ENCODE measurements around the gene KRT37. TPM values are rescaled to one million over a fixed set of nuclear protein-coding genes. Genes with fewer than 3 reads are reported as not detected.
"Not testable (repeated sequence)": the region's sequence is repeated elsewhere in the genome, so short reads cannot be mapped to it uniquely, and the experiment has no call there.

Gene KRT37
- total RNA-seq, 2 experiments from 2014 or later: not detected

GRCh38 chr17:41433586-41433985, 9.2 kb upstream of the KRT37 start:
- H3K27me3 Mint-ChIP-seq: peaks cover 2% of the 10 kb centered on the region
- no peak overlapping the region for H3K4me3 Mint-ChIP-seq
- no peaks in the 10 kb centered on the region for H3K4me1 Mint-ChIP-seq (ENCODE audit: low read depth)
- no peaks in the 10 kb centered on the region for H3K9me3 Mint-ChIP-seq
- intact Hi-C loops (cut with micrococcal nuclease): no loop called here
- CTCF ChIA-PET: interaction anchor here (1.0 to 1.1 kb wide), 2 partner anchors 14 to 116 kb away, joined by 3 to 4 read pairs; no protein-coding TSS in a partner anchor
- POLR2A ChIA-PET: interaction anchor here (0.6 kb wide), 1 partner anchor 164 kb away, joined by 4 read pairs; no protein-coding TSS in a partner anchor
- H3K36me3 Mint-ChIP-seq: no peaks in the 10 kb centered on the region
- DNase-seq: no peak
- H3K27ac Mint-ChIP-seq: no peak overlapping the region

GRCh38 chr17:41430376-41430775, 6.0 kb upstream of the KRT37 start:
- H3K27me3 Mint-ChIP-seq; H3K36me3 Mint-ChIP-seq; H3K4me3 Mint-ChIP-seq; H3K27ac Mint-ChIP-seq; H3K9me3 Mint-ChIP-seq; H3K4me1 Mint-ChIP-seq (ENCODE audit: low read depth); DNase-seq; CTCF ChIA-PET; intact Hi-C loops (cut with micrococcal nuclease): not testable (repeated sequence)
- POLR2A ChIA-PET: interaction anchor here (0.5 kb wide), 1 partner anchor 34 kb away, joined by 3 read pairs; no protein-coding TSS in a partner anchor

GRCh38 chr17:41429667-41430066, 5.3 kb upstream of the KRT37 start:
- Mint-ChIP-seq H3K4me1 (ENCODE audit: low read depth) (no peaks in the 10 kb centered on the region), H3K27ac (no peak overlapping the region), H3K36me3 (no peaks in the 10 kb centered on the region), H3K4me3 (no peak overlapping the region), H3K27me3 (peaks cover 2% of the 10 kb centered on the region), H3K9me3 (no peaks in the 10 kb centered on the region)
- no peak for DNase-seq
- POLR2A ChIA-PET: no interaction called here
- CTCF ChIA-PET: no interaction called here
- intact Hi-C loops (cut with micrococcal nuclease): no loop called here

DNA sequence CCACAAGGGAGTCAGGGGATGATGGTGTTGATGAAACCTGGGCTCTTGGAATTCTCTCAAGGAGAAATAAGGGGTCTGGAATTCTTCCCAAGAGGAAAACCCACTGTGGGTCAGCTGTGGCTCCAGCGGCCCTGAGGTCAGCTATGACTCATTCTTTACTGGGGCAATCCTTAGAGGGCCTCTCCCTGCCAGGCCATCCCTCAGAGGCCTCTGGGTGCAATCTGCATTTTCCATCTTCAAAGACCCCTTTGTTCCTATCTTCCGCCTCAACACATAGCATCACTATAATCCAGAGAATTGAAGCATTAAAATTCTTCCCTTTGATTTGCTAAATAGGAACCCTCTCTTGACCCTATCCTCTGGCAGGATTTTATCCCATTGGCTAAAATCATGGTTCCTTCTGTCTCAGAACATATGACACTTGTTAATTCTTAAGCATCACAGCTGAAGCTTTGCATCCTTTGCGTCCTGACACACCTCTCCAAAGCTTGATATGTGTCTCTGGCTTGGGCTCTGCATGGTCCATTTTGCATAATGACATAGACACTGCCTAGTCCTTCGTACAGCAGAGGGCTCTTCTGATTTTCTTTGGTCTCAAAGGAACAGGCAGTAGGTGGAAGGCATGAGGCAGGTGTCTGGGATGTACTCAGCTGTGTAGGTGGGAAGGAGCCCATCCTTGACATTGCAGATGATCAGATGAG, 4.4 kb upstream of the KRT37 start:
- CTCF ChIA-PET: no interaction called here
- H3K27ac Mint-ChIP-seq: no peak overlapping the region
- intact Hi-C loops (cut with micrococcal nuclease): no loop called here
- no peak for DNase-seq
- peaks cover 2% of the 10 kb centered on the region for H3K27me3 Mint-ChIP-seq
- no peaks in the 10 kb centered on the region for H3K4me1 Mint-ChIP-seq (ENCODE audit: low read depth)
- POLR2A ChIA-PET: no interaction called here
- no peak overlapping the region for H3K4me3 Mint-ChIP-seq
- H3K36me3 Mint-ChIP-seq: no peaks in the 10 kb centered on the region
- no peaks in the 10 kb centered on the region for H3K9me3 Mint-ChIP-seq

GRCh38 chr17:41422586-41422985, 1.8 kb downstream of the KRT37 start:
- H3K4me3 Mint-ChIP-seq; H3K27me3 Mint-ChIP-seq; H3K36me3 Mint-ChIP-seq; POLR2A ChIA-PET; DNase-seq; H3K27ac Mint-ChIP-seq; CTCF ChIA-PET; H3K9me3 Mint-ChIP-seq; intact Hi-C loops (cut with micrococcal nuclease); H3K4me1 Mint-ChIP-seq (ENCODE audit: low read depth): not testable (repeated sequence)

GRCh38 chr17:41421617-41422016, 2.8 kb downstream of the KRT37 start:
- peaks cover 3% of the 10 kb centered on the region for H3K4me1 Mint-ChIP-seq (ENCODE audit: low read depth)
- CTCF ChIA-PET: no interaction called here
- intact Hi-C loops (cut with micrococcal nuclease): no loop called here
- no peaks in the 10 kb centered on the region for H3K27me3 Mint-ChIP-seq
- H3K36me3 Mint-ChIP-seq: no peaks in the 10 kb centered on the region
- POLR2A ChIA-PET: no interaction called here
- H3K9me3 Mint-ChIP-seq: no peaks in the 10 kb centered on the region
- H3K27ac Mint-ChIP-seq: no peak overlapping the region
- DNase-seq: no peak
- no peak overlapping the region for H3K4me3 Mint-ChIP-seq

- ChIA-PET CTCF (no interaction called here), POLR2A (no interaction called here)
- Mint-ChIP-seq H3K27me3 (no peaks in the 10 kb centered on the region), H3K4me3 (no peak overlapping the region), H3K36me3 (no peaks in the 10 kb centered on the region), H3K27ac (no peak overlapping the region), H3K4me1 (ENCODE audit: low read depth) (peaks cover 3% of the 10 kb centered on the region), H3K9me3 (no peaks in the 10 kb centered on the region)
- DNase-seq: no peak
- intact Hi-C loops (cut with micrococcal nuclease): no loop called here
These were observed 3.3 kb downstream of the KRT37 start for GRCh38 chr17:41421116-41421515.

DNA sequence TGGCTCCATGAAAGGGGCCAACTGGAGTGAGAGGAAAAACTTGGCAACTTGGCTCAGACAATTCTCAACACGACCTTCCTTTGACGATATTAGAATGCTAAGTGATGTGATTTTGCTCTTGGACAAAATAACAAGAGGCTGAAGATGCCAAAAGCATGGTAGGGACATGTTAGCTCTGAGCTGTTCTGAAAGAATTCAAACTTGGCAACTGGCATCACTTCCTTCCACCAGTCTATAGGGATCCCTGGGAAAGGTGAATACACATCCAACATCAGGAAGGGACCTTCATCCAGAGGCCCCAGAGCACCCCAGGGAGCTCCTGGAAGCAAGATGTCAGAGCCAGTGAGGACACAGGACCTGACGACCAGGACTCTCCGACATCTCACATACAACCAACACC, 4.3 kb downstream of the KRT37 start:
- no peaks in the 10 kb centered on the region for H3K9me3 Mint-ChIP-seq
- H3K4me3 Mint-ChIP-seq: no peak overlapping the region
- H3K36me3 Mint-ChIP-seq: no peaks in the 10 kb centered on the region
- peaks cover 3% of the 10 kb centered on the region for H3K4me1 Mint-ChIP-seq (ENCODE audit: low read depth)
- no peak for DNase-seq
- CTCF ChIA-PET: no interaction called here
- no peaks in the 10 kb centered on the region for H3K27me3 Mint-ChIP-seq
- POLR2A ChIA-PET: no interaction called here
- intact Hi-C loops (cut with micrococcal nuclease): no loop called here
- no peak overlapping the region for H3K27ac Mint-ChIP-seq

DNA sequence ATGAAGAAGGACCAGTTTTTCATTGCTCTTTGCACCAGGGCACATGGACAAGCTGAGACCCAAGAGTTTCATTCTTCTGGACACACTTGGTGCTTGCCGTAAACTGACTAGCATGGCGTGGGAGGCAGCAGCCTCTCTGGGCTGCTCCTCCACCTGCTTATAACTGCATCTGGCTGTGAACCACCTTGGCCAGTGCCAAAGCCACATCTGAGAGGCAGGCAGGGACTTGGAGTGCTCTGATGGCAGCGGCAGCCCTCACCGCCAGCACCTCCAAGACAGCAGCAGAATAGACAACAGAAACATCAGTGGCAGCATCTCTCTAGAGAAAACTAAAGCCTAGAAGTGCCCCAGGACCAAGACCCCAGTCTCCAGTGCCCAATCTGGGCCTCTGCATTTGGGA, 4.7 kb downstream of the KRT37 start:
- CTCF ChIA-PET: no interaction called here
- Mint-ChIP-seq H3K36me3 (no peaks in the 10 kb centered on the region), H3K9me3 (no peaks in the 10 kb centered on the region), H3K27ac (no peak overlapping the region), H3K4me3 (no peak overlapping the region), H3K27me3 (no peaks in the 10 kb centered on the region), H3K4me1 (ENCODE audit: low read depth) (peaks cover 3% of the 10 kb centered on the region)
- intact Hi-C loops (cut with micrococcal nuclease): no loop called here
- POLR2A ChIA-PET: no interaction called here
- no peak for DNase-seq

DNA sequence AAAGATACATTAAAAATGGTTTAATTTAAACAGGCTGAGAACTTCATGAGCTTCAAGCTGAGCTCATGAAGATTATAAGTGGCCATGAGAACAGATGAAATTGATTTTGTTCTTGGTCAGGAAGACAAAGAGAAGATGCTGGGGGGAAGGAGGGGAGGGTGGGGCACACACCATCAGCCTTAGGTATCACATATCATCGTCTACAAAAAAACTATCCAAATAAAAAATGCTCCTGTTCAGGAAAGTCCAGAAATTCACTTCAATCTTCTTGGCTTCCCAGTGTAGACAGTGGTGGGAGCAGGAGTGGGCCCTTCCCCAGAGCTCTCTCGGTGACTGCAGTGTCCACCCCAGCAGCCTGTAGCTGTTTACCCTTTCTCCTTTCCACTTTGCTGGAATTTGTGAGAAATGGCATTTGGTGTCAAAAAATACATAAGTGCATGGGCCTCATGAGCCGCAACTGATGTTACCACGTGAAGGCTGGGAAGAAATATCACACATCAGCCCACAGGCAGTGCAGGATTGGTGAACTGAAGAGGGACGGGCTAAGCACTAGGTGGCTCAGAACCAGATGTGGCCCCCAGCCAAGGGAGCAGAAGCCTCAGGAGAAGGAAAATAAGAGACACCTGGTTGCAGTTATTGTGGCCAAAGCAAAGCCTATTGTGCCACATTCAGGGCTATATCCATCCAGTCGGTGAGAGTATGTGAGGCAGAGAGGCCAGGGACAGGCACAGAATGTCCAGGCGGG, 6.1 kb downstream of the KRT37 start:
- Mint-ChIP-seq H3K4me3 (no peak overlapping the region), H3K27ac (no peak overlapping the region), H3K4me1 (ENCODE audit: low read depth) (peaks cover 3% of the 10 kb centered on the region), H3K36me3 (no peaks in the 10 kb centered on the region), H3K9me3 (no peaks in the 10 kb centered on the region), H3K27me3 (no peaks in the 10 kb centered on the region)
- intact Hi-C loops (cut with micrococcal nuclease): no loop called here
- ChIA-PET CTCF (interaction anchor here (0.8 to 1.5 kb wide), 7 partner anchors 10 to 547 kb away, joined by 3 to 8 read pairs (median 4); no protein-coding TSS in a partner anchor), POLR2A (no interaction called here)
- no peak for DNase-seq

- POLR2A ChIA-PET: no interaction called here
These were observed 6.8 kb downstream of the KRT37 start for GRCh38 chr17:41417576-41418015.

DNA sequence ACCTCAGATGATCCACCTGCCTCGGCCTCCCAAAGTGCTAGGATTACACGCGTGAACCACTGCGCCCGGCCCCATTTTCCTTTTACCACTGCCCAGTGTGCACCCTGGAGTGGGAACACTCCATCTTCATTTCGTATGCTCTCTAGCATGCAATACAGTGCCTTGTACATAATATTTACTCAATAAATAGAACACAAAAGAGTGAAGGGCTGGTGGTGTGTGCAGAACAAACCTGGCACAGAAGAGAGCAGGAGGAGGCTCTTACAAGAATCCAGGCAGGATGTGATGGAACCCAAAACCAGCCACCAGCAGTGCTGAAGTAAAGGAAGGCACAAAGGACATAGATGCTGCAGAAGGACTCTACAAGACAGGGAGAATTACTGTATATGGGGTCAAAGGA, 7.3 kb downstream of the KRT37 start:
- ChIA-PET CTCF (interaction anchor here (0.6 to 1.5 kb wide), 9 partner anchors 9 to 546 kb away, joined by 3 to 8 read pairs (median 4); no protein-coding TSS in a partner anchor), POLR2A (no interaction called here)
- no peak overlapping the region for H3K27ac Mint-ChIP-seq
- H3K36me3 Mint-ChIP-seq: no peaks in the 10 kb centered on the region
- no peak for DNase-seq
- H3K4me1 Mint-ChIP-seq (ENCODE audit: low read depth): peaks cover 3% of the 10 kb centered on the region
- H3K9me3 Mint-ChIP-seq: no peaks in the 10 kb centered on the region
- no peak overlapping the region for H3K4me3 Mint-ChIP-seq
- intact Hi-C loops (cut with micrococcal nuclease): no loop called here
- H3K27me3 Mint-ChIP-seq: no peaks in the 10 kb centered on the region

More at GRCh38 chr17:41417576-41418015, 6.8 kb downstream of the KRT37 start:
- Mint-ChIP-seq H3K9me3 (no peaks in the 10 kb centered on the region), H3K27me3 (no peaks in the 10 kb centered on the region), H3K4me1 (ENCODE audit: low read depth) (peaks cover 3% of the 10 kb centered on the region), H3K36me3 (no peaks in the 10 kb centered on the region), H3K27ac (no peak overlapping the region), H3K4me3 (no peak overlapping the region)
- DNase-seq: no peak
- CTCF ChIA-PET: interaction anchor here (0.6 to 1.5 kb wide), 8 partner anchors 10 to 546 kb away, joined by 3 to 8 read pairs (median 4); no protein-coding TSS in a partner anchor
- intact Hi-C loops (cut with micrococcal nuclease): no loop called here
